ENCODE measurements around the gene MARK3. TPM values are rescaled to one million over a fixed set of nuclear protein-coding genes. Genes with fewer than 3 reads are reported as not detected.

MARK3 gene
- total and polyA plus RNA-seq, 2 of the 13 experiments (the other 11 are each of a cell fraction or from before 2014, with no cell fraction given): 47.7 to 56.6 TPM

GRCh38 chr14:103427485-103428443 is 42.5 kb downstream of the MARK3 start (continued):
- TF ChIP-seq PAX8 (CRISPR knock-in tag; IDR thresholded peaks at IDR 0.05; ENCODE audit: borderline replicate concordance) (no peak), TBL1XR1 (IDR thresholded peaks at IDR 0.05; ENCODE audit: borderline replicate concordance, low read length, partially characterized antibody) (no peak), CSRNP2 (CRISPR knock-in tag; conservative IDR thresholded peaks at IDR 0.05; ENCODE audit: low read depth) (no peak), HNRNPL (IDR thresholded peaks at IDR 0.05; ENCODE audit: low read depth, low read length) (no peak), SAFB2 (CRISPR knock-in tag; IDR thresholded peaks at IDR 0.05; ENCODE audit: borderline replicate concordance, low read depth) (no peak), SSRP1 (CRISPR knock-in tag; IDR thresholded peaks at IDR 0.05) (no peak), SP2 (CRISPR knock-in tag; IDR thresholded peaks at IDR 0.05) (no peak), NFYC (CRISPR knock-in tag; IDR thresholded peaks at IDR 0.05) (no peak), ZNF263 (CRISPR knock-in tag; IDR thresholded peaks at IDR 0.05) (no peak), SP5 (CRISPR knock-in tag; IDR thresholded peaks at IDR 0.05; ENCODE audit: borderline replicate concordance, low read depth) (no peak)
